ENCODE measurements around the gene UBE2D2.
A peak's percentile ranks its signal among the peaks of the same experiment; 100 is the strongest.

The UBE2D2 gene

DNA sequence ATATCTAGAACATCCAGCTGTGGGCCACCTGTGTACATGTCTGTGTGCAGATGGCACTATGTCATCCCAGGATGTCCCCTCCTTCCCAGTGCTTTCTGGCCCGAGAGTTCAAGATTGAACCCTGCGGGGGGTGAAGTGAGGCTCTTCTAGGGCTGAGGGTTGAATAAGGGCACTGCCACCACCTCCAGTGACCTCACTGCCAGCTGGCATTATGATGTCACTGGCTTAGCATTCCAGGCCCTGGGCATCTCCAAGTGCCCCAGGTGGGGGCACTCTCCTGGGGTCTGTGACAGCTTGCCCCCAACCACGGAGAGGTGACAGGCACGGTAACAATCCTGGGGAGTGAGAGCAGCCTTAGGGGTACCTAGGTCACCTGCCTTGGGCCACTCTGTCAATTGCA is 114.1 kb downstream of the UBE2D2 start:
- DNase-seq (ENCODE audit: insufficient read length): no peak
- no peak for TF ChIP-seq TAF1 (IDR thresholded peaks at IDR 0.05; ENCODE audit: borderline replicate concordance, low read depth, low read length)
- no peak for TF ChIP-seq POLR2A (IDR thresholded peaks at IDR 0.05; ENCODE audit: low read depth, low read length)
- no peak for TF ChIP-seq POLR2AphosphoS5 (IDR thresholded peaks at IDR 0.05; ENCODE audit: low read depth, low read length)
- no peak for FAIRE-seq

DNA sequence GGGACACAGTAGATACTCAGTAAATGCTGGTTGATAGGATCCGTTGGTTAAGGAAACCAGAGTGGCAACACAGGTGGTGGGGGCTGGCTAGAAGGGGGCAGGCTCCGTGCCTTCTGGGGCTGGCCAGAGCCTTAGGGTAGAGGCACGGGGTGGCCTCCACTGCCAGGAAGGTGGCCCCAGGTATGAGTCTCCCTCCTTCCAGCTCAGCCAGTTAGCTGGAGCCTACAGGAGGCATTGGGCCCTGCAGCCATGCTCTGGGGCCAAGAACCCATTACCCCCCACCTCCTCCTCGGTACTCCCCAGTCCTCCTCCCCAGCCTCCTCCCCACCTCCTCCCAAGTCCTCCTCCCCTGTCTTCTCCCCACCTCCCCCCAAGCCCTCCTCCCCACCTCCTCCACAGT is 114.7 kb downstream of the UBE2D2 start:
- FAIRE-seq: peak; percentile 17
- TF ChIP-seq TAF1 (IDR thresholded peaks at IDR 0.05; ENCODE audit: borderline replicate concordance, low read depth, low read length) (no peak), POLR2AphosphoS5 (IDR thresholded peaks at IDR 0.05; ENCODE audit: low read depth, low read length) (no peak), POLR2A (IDR thresholded peaks at IDR 0.05; ENCODE audit: low read depth, low read length) (no peak)
- DNase-seq (ENCODE audit: insufficient read length): no peak

- no peak for FAIRE-seq
- no peak for DNase-seq (ENCODE audit: insufficient read length)
- TF ChIP-seq TAF1 (IDR thresholded peaks at IDR 0.05; ENCODE audit: borderline replicate concordance, low read depth, low read length) (no peak), POLR2AphosphoS5 (IDR thresholded peaks at IDR 0.05; ENCODE audit: low read depth, low read length) (no peak)
Observed at GRCh38 chr5:139676406-139676805, 115.3 kb downstream of the UBE2D2 start.

DNA sequence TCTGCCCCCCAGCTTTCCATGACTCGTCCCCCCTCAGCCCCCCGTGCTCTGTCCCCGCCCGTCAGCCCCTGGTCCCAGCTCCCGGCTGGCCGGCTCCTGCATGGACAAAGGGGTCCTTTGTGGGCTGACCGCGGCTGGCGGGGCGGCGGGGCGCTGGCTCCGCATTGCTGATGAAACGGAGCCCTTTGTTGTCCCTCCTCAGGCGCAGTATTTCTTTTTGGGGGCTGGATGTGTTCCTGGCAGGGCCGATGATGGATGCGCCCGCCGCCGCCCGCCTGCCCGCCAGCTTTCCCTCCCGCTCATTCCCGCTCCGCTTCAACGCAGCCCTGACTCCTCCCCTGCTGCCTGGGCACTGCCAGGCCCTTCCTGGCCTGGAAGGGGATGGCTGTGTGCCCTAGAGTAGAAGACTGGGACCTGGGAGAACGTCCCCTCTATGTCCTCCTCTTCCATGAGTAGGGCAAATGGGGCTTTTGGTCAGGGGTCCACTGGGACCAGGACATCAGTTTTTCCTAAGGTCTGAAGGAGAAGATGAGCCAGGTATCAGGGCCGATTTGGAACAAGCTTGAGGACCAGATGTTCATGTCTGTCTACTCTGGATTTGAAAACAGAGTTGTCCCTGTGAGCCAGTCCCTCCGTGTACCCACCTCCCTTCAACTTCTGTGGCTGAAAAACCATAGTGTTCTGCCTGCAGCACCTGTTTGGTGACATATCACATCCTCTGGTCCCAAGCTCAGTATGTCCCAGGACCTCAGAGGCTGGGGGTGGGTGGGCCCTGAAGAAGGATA is 116.0 kb downstream of the UBE2D2 start:
- TF ChIP-seq TAF1 (IDR thresholded peaks at IDR 0.05; ENCODE audit: borderline replicate concordance, low read depth, low read length): no peak
- no peak for TF ChIP-seq POLR2A (IDR thresholded peaks at IDR 0.05; ENCODE audit: low read depth, low read length)
- no peak for TF ChIP-seq POLR2AphosphoS5 (IDR thresholded peaks at IDR 0.05; ENCODE audit: low read depth, low read length)
- FAIRE-seq: no peak

More for the DNA sequence above, 116.0 kb downstream of the UBE2D2 start:
- DNase-seq (ENCODE audit: insufficient read length): no peak

All from GM12892 (cell line).